SK-N-SH (cell line): ENCODE data around the gene PLCG2. TPM values are rescaled to one million over a fixed set of nuclear protein-coding genes. Genes with fewer than 3 reads are reported as not detected.

Experiments used
- CTCF ChIA-PET: fragments of 300-600, 350-600 bp; formaldehyde crosslinking; extraction: SDS; loops from one replicate; lab custom pipeline; 2021; lab: Yijun Ruan, JAX
- POLR2A ChIA-PET: fragments of 350-600 bp; sonication (Branson Sonifier 250); formaldehyde crosslinking; extraction: SDS; loops from one replicate; lab custom pipeline; 2020; ENCODE audit warnings: antibody characterized with exemption, inconsistent platforms; lab: Yijun Ruan, JAX
- DNase-seq: peaks from one replicate; pipeline ENCODE4 v3.0.0; 2012
- H2AFZ ChIP-seq: fragments of 200-600 bp; sonication (generic); 2 replicates; pipeline ENCODE4 v1.8.1; 2016; ENCODE audit warnings: antibody characterized with exemption, mild to moderate bottlenecking, low read depth
- H3F3A ChIP-seq: fragments of 200-600 bp; sonication (generic); replicated peaks from 2 replicates; pipeline ENCODE3; 2016; ENCODE audit warnings: antibody characterized with exemption, mild to moderate bottlenecking; ENCODE audit not compliant: insufficient read depth
- H3K27ac ChIP-seq, 2 experiments: fragments of 200-500 bp in 1 of 2; fragments of 200-600 bp in 1 of 2; sonication (Bioruptor generic) in 1 of 2; sonication (generic), shearing (Covaris generic) in 1 of 2; 2 replicates each; pipeline versions ENCODE4 v1.5.1 to v1.6.1; 2014 to 2016; ENCODE audit warnings: low read depth in 2 of 2, inconsistent platforms in 1 of 2, low read length in 1 of 2, mild to moderate bottlenecking in 1 of 2, mixed read lengths in 1 of 2
- H3K27me3 ChIP-seq: fragments of 200-600 bp; sonication (generic), shearing (Covaris generic); 2 replicates; pipeline ENCODE4 v1.6.1; 2016; ENCODE audit warnings: mixed run types; ENCODE audit not compliant: insufficient read depth
- H3K36me3 ChIP-seq, 2 experiments: fragments of 200-500 bp in 1 of 2; fragments of 200-600 bp in 1 of 2; sonication (Bioruptor generic) in 1 of 2; sonication (generic) in 1 of 2; replicated peaks in 1 of 2; 2 replicates each; pipeline versions ENCODE3 to v1.5.1; 2014 to 2016; ENCODE audit warnings: low read length in 1 of 2, mild to moderate bottlenecking in 1 of 2; ENCODE audit not compliant: insufficient read depth in 2 of 2, control insufficient read depth in 1 of 2
- H3K4me1 ChIP-seq, 2 experiments: fragments of 200-500 bp in 1 of 2; fragments of 200-600 bp in 1 of 2; sonication (Bioruptor generic) in 1 of 2; sonication (generic), shearing (Covaris generic) in 1 of 2; 2 replicates each; pipeline versions ENCODE4 v1.5.1 to v1.6.1; 2014 to 2016; ENCODE audit warnings: low read depth in 1 of 2, low read length in 1 of 2, mixed run types in 1 of 2; ENCODE audit not compliant: insufficient read depth in 2 of 2, control insufficient read depth in 1 of 2
- H3K4me2 ChIP-seq: fragments of 200-600 bp; sonication (generic), shearing (Covaris generic); 2 replicates; pipeline ENCODE4 v1.6.1; 2017; ENCODE audit warnings: mixed run types
- H3K4me3 ChIP-seq, 2 experiments: fragments of 200-500 bp in 1 of 2; fragments of 200-600 bp in 1 of 2; sonication (Bioruptor generic) in 1 of 2; sonication (generic), shearing (Covaris generic) in 1 of 2; 2 replicates each; pipeline versions ENCODE4 v1.5.1 to v1.8.1; 2014 to 2016; ENCODE audit warnings: low read depth in 2 of 2, inconsistent platforms in 1 of 2, low read length in 1 of 2, mild to moderate bottlenecking in 1 of 2, mixed read lengths in 1 of 2, moderate library complexity in 1 of 2
- H3K79me2 ChIP-seq: fragments of 200-600 bp; sonication (generic); 2 replicates; pipeline ENCODE4 v1.8.1; 2017; ENCODE audit warnings: mild to moderate bottlenecking; ENCODE audit not compliant: insufficient read depth
- H3K9ac ChIP-seq: fragments of 200-600 bp; sonication (generic); 2 replicates; pipeline ENCODE4 v1.6.1; 2017; ENCODE audit warnings: mixed run types
- H3K9me2 ChIP-seq: fragments of 200-600 bp; sonication (generic); 2 replicates; pipeline ENCODE4 v1.6.1; 2017; ENCODE audit warnings: mixed run types
- H3K9me3 ChIP-seq: fragments of 200-600 bp; sonication (generic); 2 replicates; pipeline ENCODE4 v1.6.1; 2017; ENCODE audit warnings: mixed run types, mild to moderate bottlenecking, moderate library complexity
- H4K20me1 ChIP-seq: fragments of 200-600 bp; sonication (generic); 2 replicates; pipeline ENCODE4 v1.6.1; 2017; ENCODE audit warnings: mild to moderate bottlenecking, mixed run types; ENCODE audit not compliant: insufficient read depth
- EP300 ChIP-seq, 2 experiments: IDR thresholded peaks; 2 replicates each; pipeline versions ENCODE4 v1.4.0 to v1.6.1; 2012; ENCODE audit warnings: borderline replicate concordance in 1 of 2, low read depth in 1 of 2, low read length in 1 of 2
- FOXM1 ChIP-seq: IDR thresholded peaks from 2 replicates; pipeline ENCODE4 v1.4.0; 2012; ENCODE audit warnings: low read depth, mild to moderate bottlenecking
- GABPA ChIP-seq: IDR thresholded peaks from 2 replicates; pipeline ENCODE4 v1.4.0; 2012; ENCODE audit warnings: low read depth, mild to moderate bottlenecking
- GATA2 ChIP-seq: sonication (generic); formaldehyde crosslinking; IDR thresholded peaks from 2 replicates; pipeline ENCODE4 v1.5.0; 2020; ENCODE audit warnings: mild to moderate bottlenecking, missing genetic modification reagents
- MEF2A ChIP-seq: IDR thresholded peaks from 2 replicates; pipeline ENCODE4 v1.4.0; 2012; ENCODE audit warnings: low read depth, borderline replicate concordance
- MXI1 ChIP-seq: IDR thresholded peaks from 2 replicates; pipeline ENCODE4 v1.6.1; 2012; ENCODE audit warnings: mild to moderate bottlenecking, low read depth, low read length, improper control_type of control experiment
- NRF1 ChIP-seq: IDR thresholded peaks from 2 replicates; pipeline ENCODE4 v1.6.1; 2012; ENCODE audit warnings: low read depth, mild to moderate bottlenecking, low read length
- POLR2AphosphoS5 ChIP-seq: IDR thresholded peaks from 2 replicates; pipeline ENCODE4 v1.6.1; 2012; ENCODE audit warnings: low read depth, low read length
- RAD21 ChIP-seq: IDR thresholded peaks from 2 replicates; pipeline ENCODE4 v1.6.1; 2012; ENCODE audit warnings: mild to moderate bottlenecking, low read length
- RFX5 ChIP-seq: IDR thresholded peaks from 2 replicates; pipeline ENCODE4 v1.6.1; 2012; ENCODE audit warnings: mild to moderate bottlenecking, improper control_type of control experiment, low read length
- RXRA ChIP-seq: IDR thresholded peaks from 2 replicates; pipeline ENCODE4 v1.4.0; 2012; ENCODE audit warnings: low read depth, mild to moderate bottlenecking, borderline replicate concordance
- SMC3 ChIP-seq: IDR thresholded peaks from 2 replicates; pipeline ENCODE4 v1.6.1; 2012; ENCODE audit warnings: low read depth, low read length, improper control_type of control experiment
- TAF1 ChIP-seq: IDR thresholded peaks from 2 replicates; pipeline ENCODE4 v1.6.1; 2012; ENCODE audit warnings: low read depth, mild to moderate bottlenecking, low read length, moderate library complexity, borderline replicate concordance
- TEAD4 ChIP-seq: IDR thresholded peaks from 2 replicates; pipeline ENCODE4 v1.4.0; 2012; ENCODE audit warnings: mild to moderate bottlenecking, borderline replicate concordance; ENCODE audit not compliant: insufficient read depth
- YY1 ChIP-seq: IDR thresholded peaks from 2 replicates; pipeline ENCODE4 v1.4.0; 2012; ENCODE audit warnings: low read depth, mild to moderate bottlenecking
- WGBS: methylation state at CpG from one replicate; pipeline ENCODE4 v1.1.6; 2017; ENCODE audit warnings: low lambda C conversion rate; 5-methylcytosine and 5-hydroxymethylcytosine counted together
- polyA plus RNA-seq, 3 experiments: library from polyadenylated mRNA; depleted of rRNA; stranded (reverse); fragments of >200 nt; gene quantifications; 2 replicates each; pipeline ENCODE4 v1.2.3, GENCODE V29; 2012
- TF ChIP-seq, protein P1 (sequence below): fragments of 150-350 bp; IDR thresholded peaks from 2 replicates; pipeline ENCODE4 v1.6.1; 2017; ENCODE audit warnings: antibody characterized with exemption, low read length, low read depth, borderline replicate concordance
- TF ChIP-seq, protein P2 (sequence below): fragments of 150-350 bp; IDR thresholded peaks from 2 replicates; pipeline ENCODE4 v1.6.1; 2016; ENCODE audit warnings: mild to moderate bottlenecking, low read depth, low read length
- TF ChIP-seq, protein P3 (sequence below): fragments of 200-600 bp; sonication (generic); IDR thresholded peaks from 2 replicates; pipeline ENCODE4 v1.6.1; 2017; ENCODE audit warnings: antibody characterized with exemption, mild to moderate bottlenecking, moderate library complexity
- TF ChIP-seq, protein P4 (sequence below): IDR thresholded peaks from 2 replicates; pipeline ENCODE4; 2012

PLCG2 gene
- polyA plus RNA-seq, 1 of the 3 experiments (the other 2 are of a cell fraction) = 0.23 TPM

DNA sequence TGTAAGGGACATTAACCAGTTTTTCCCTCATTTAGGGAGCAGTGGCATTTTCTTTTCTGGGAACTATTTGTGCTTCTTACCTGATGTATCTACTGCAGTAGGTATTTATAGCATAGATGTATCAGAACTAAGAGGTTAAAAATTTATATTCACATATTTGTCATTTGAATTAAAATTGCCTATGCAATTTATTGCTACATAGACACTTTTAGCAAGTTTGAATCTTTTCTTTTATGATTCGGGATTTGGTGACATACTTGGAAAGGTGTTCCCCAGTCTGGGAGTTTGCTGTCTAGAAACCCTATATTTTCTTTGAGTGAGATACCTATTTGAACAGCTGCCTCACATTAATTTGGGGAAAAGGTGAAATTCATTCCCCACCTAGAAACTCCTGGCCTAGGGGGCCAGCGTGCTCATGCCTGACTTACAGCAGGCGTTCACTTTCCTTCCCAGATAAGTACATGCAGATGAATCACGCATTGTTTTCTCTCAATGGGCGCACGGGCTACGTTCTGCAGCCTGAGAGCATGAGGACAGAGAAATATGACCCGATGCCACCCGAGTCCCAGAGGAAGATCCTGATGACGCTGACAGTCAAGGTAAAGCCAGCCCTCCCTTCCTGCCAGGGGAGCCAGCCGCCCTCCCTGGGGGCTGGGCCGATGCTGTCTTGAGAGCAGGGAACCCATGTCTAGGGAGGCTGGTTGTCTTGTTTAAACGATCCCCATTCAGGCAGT, 158.4 kb downstream of the PLCG2 start:
- Histone ChIP-seq H3K9ac (no peak overlapping the region), H3K9me2 (no peaks in the 10 kb centered on the region), H3K79me2 (no peaks in the 10 kb centered on the region), H4K20me1 (no peaks in the 10 kb centered on the region), H3K9me3 (no peaks in the 10 kb centered on the region), H3K4me1 (no peaks in the 10 kb centered on the region), H3F3A (no peaks in the 10 kb centered on the region), H3K27me3 (peaks cover 6% of the 10 kb centered on the region; the same call in 1 of the 2 replicates), H3K4me3 (no peak overlapping the region)
- ChIA-PET POLR2A (no interaction called here), CTCF (interaction anchor here (0.6 kb wide), 1 partner anchor 234 kb away, joined by 3 read pairs; no protein-coding TSS in a partner anchor)
- DNase-seq = no peak
- TF ChIP-seq NRF1 = no peak
- TF ChIP-seq MEF2A = no peak
- no peak for TF ChIP-seq POLR2AphosphoS5
- TF ChIP-seq, protein P1, sequence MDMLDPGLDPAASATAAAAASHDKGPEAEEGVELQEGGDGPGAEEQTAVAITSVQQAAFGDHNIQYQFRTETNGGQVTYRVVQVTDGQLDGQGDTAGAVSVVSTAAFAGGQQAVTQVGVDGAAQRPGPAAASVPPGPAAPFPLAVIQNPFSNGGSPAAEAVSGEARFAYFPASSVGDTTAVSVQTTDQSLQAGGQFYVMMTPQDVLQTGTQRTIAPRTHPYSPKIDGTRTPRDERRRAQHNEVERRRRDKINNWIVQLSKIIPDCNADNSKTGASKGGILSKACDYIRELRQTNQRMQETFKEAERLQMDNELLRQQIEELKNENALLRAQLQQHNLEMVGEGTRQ = no peak
- no peak for TF ChIP-seq RAD21
- TF ChIP-seq, protein P2, sequence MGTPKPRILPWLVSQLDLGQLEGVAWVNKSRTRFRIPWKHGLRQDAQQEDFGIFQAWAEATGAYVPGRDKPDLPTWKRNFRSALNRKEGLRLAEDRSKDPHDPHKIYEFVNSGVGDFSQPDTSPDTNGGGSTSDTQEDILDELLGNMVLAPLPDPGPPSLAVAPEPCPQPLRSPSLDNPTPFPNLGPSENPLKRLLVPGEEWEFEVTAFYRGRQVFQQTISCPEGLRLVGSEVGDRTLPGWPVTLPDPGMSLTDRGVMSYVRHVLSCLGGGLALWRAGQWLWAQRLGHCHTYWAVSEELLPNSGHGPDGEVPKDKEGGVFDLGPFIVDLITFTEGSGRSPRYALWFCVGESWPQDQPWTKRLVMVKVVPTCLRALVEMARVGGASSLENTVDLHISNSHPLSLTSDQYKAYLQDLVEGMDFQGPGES = no peak
- TF ChIP-seq, protein P3, sequence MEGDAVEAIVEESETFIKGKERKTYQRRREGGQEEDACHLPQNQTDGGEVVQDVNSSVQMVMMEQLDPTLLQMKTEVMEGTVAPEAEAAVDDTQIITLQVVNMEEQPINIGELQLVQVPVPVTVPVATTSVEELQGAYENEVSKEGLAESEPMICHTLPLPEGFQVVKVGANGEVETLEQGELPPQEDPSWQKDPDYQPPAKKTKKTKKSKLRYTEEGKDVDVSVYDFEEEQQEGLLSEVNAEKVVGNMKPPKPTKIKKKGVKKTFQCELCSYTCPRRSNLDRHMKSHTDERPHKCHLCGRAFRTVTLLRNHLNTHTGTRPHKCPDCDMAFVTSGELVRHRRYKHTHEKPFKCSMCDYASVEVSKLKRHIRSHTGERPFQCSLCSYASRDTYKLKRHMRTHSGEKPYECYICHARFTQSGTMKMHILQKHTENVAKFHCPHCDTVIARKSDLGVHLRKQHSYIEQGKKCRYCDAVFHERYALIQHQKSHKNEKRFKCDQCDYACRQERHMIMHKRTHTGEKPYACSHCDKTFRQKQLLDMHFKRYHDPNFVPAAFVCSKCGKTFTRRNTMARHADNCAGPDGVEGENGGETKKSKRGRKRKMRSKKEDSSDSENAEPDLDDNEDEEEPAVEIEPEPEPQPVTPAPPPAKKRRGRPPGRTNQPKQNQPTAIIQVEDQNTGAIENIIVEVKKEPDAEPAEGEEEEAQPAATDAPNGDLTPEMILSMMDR = no peak
- no peak for TF ChIP-seq FOXM1
- TF ChIP-seq YY1 = no peak
- TF ChIP-seq RXRA = no peak
- TF ChIP-seq, all 33 proteins: peak for 0
- no peaks in the 10 kb centered on the region for H3K36me3 ChIP-seq
- H2AFZ ChIP-seq = no peak overlapping the region
- H3K27ac ChIP-seq = no peak overlapping the region
- 53% methylated on average over 8 of the region's 13 CpGs for WGBS
- H3K4me2 ChIP-seq = peak overlapping the region; percentile 52; the same call in 1 of the 2 replicates

DNA sequence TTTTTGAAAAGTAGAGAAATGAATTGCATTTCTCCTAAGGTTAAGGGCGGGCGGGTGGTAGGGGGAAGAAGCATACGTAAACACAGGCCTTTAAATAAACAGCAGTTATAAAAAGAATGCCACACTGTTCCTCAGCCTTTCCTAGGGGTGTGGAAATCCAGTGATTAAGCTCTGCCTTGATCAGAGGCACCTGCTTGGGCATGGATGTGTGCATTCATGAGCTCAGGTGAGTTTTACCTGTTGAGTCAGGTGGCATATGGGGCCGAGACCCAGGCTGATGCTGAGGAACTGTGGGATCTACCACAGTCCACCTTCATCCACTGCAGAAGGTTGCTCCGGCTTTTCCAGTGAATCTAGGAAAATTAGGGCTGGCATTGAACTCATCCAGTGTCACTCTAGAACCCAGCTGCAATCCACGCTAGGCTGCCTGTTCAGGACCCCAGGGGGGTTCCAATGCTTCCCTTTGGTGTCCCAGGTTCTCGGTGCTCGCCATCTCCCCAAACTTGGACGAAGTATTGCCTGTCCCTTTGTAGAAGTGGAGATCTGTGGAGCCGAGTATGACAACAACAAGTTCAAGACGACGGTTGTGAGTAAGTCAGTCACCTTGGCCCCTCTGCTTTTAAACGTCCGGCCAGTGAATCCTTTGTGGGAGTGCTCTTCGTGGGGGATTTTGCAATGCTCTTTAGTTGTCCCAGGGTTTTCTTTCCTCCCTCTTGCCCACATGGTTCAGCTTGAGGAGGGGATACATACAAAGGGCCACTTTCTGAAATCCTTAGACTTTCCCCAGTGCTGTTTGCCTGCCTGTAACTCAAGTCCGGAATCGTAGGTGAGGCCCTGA, 159.5 kb downstream of the PLCG2 start:
- 49% methylated on average over 15 of the region's 17 CpGs for WGBS
- Histone ChIP-seq H3K36me3 (no peaks in the 10 kb centered on the region), H3K27me3 (peaks cover 6% of the 10 kb centered on the region; the same call in 1 of the 2 replicates), H3F3A (no peaks in the 10 kb centered on the region), H4K20me1 (no peaks in the 10 kb centered on the region), H3K9me2 (no peaks in the 10 kb centered on the region), H3K4me3 (no peak overlapping the region), H3K27ac (no peak overlapping the region), H3K4me1 (no peaks in the 10 kb centered on the region), H3K4me2 (no peak overlapping the region), H2AFZ (no peak overlapping the region), H3K9me3 (no peaks in the 10 kb centered on the region), H3K9ac (no peak overlapping the region), H3K79me2 (no peaks in the 10 kb centered on the region)
- DNase-seq = no peak
- POLR2A ChIA-PET = no interaction called here
- CTCF ChIA-PET = interaction anchor here (1.6 to 4.2 kb wide), 2 partner anchors 59 to 292 kb away, joined by 7 to 44 read pairs; no protein-coding TSS in a partner anchor
- TF ChIP-seq, protein P1 = no peak
- no peak for TF ChIP-seq NRF1
- TF ChIP-seq MEF2A = no peak
- TF ChIP-seq GATA2 (CRISPR knock-in tag) = no peak
- TF ChIP-seq EP300 (IDR thresholded peaks at IDR 0.05; ENCODE audit: borderline replicate concordance in 1 of 2, low read depth in 1 of 2, low read length in 1 of 2) = no peak
- TF ChIP-seq TEAD4 = no peak
- TF ChIP-seq TAF1 = no peak
- no peak for TF ChIP-seq RFX5
- no peak for TF ChIP-seq MXI1
- TF ChIP-seq SMC3 = no peak
- TF ChIP-seq, protein P4, sequence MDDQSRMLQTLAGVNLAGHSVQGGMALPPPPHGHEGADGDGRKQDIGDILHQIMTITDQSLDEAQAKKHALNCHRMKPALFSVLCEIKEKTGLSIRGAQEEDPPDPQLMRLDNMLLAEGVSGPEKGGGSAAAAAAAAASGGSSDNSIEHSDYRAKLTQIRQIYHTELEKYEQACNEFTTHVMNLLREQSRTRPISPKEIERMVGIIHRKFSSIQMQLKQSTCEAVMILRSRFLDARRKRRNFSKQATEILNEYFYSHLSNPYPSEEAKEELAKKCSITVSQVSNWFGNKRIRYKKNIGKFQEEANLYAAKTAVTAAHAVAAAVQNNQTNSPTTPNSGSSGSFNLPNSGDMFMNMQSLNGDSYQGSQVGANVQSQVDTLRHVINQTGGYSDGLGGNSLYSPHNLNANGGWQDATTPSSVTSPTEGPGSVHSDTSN = no peak
- TF ChIP-seq GABPA = no peak
